Measurements from ENCODE around the gene WNT3A. TPM values are rescaled to one million over a fixed set of nuclear protein-coding genes. Genes with fewer than 3 reads are reported as not detected.

The WNT3A gene
- total RNA-seq: not detected in 2 replicates

DNA sequence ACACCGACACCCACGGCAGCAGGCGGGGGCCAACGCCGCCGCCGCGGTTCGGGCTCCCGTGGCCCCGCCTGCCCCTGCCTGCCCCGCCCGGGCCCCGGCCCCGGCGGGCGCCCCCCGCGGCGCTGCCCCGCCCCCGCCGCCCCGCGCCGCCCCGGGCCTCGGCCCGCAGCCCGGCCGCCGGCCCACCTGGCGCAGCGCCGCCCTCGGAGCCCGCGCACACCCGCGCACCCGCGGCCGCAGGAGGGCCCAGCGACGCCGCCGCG is at the start of gene WNT3A:
TSS of gene WNT3A (plus strand) at position 213 of the 263 bp plus-strand sequence. CDS start 131 bp downstream, outside the sequence.

DNA sequence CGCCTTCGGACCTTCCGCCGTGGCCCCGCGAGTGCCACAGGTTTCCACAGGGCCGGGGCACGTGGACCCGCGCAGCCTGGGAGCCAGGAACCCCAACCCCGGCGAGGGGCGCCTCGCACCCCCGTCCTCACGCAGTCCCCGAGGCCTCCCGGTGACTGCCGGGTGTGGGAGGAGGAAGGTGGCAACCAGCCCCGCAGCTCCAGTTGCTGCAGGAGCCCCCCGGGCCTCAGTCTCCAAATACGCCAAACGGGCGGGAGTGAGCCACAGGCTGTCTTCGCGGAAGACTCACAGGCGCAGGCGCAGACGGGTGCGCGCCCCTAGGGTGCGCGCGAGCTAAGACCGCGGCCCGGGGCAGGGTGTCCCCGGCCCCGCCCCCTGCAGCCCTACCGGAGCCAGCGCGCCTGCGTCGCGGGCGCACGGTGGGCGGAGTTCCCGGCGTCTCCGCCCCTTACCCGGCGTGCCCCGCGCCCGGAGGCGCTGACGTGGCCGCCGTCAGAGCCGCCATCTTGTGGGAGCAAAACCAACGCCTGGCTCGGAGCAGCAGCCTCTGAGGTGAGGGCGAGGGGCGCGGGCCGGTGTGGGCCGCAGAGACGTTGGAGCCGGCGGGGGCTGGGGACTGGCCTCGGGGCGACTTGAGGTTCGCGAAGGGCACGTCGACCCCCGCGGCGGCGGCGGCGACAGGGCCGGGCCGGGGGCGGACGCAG is 75.6 kb downstream of the WNT3A start, which contains the start of gene ARF1:
TSS of gene ARF1 (plus strand) at position 495 of the 704 bp plus-strand sequence. CDS start 14,407 bp downstream, outside the sequence.

GRCh38 chr1:228102791-228103620 is 96.2 kb downstream of the WNT3A start, which contains the start of gene C1orf35:
C1orf35 (minus strand) TSS chr1:228103325; CDS start chr1:228103227, 98 bp downstream.

GRCh38 chr1:228109073-228109961 is 102.5 kb downstream of the WNT3A start, which contains the start of gene MRPL55:
MRPL55 (minus strand) TSS chr1:228109299; CDS start chr1:228108260, 1,039 bp downstream.

Other genes starting within 250 kb of the WNT3A start
- not detected in 2 replicates for gene PRSS38, start 191.3 kb upstream of the WNT3A start, total RNA-seq
- gene WNT9A, start 59.1 kb upstream of the WNT3A start, total RNA-seq: 0.36 TPM in 1 of 2 replicates, not detected in the other
- gene ARF1, start 75.7 kb downstream of the WNT3A start, total RNA-seq: 454 and 457 TPM in 2 replicates
- gene C1orf35, start 96.3 kb downstream of the WNT3A start, total RNA-seq: 5.0 and 13.5 TPM in 2 replicates
- 41.7 and 74.7 TPM in 2 replicates for gene MRPL55, start 102.3 kb downstream of the WNT3A start, total RNA-seq
- 343 and 370 TPM in 2 replicates for gene GUK1, start 133.3 kb downstream of the WNT3A start, total RNA-seq
- gene GJC2, start 142.9 kb downstream of the WNT3A start, total RNA-seq: 1.4 and 1.5 TPM in 2 replicates
- 8.1 and 8.5 TPM in 2 replicates for gene IBA57, start 158.8 kb downstream of the WNT3A start, total RNA-seq
- 1.5 and 2.3 TPM in 2 replicates for gene OBSCN, start 201.0 kb downstream of the WNT3A start, total RNA-seq

All from cardiac atrium fibroblast (primary cell).